GM21360 (cell line): Measurements from ENCODE around the gene MUCL3.
"Not testable (repeated sequence)": the region's sequence is repeated elsewhere in the genome, so short reads cannot be mapped to it uniquely, and the experiment has no call there.

ENCODE experiments used
- ATAC-seq: cut with Tn5 transposase; IDR thresholded peaks from one replicate; pipeline ENCODE4 v1.9.1; 2021; ENCODE audit warnings: mild to moderate bottlenecking, moderate library complexity; ENCODE audit not compliant: unreplicated experiment

Gene MUCL3

DNA sequence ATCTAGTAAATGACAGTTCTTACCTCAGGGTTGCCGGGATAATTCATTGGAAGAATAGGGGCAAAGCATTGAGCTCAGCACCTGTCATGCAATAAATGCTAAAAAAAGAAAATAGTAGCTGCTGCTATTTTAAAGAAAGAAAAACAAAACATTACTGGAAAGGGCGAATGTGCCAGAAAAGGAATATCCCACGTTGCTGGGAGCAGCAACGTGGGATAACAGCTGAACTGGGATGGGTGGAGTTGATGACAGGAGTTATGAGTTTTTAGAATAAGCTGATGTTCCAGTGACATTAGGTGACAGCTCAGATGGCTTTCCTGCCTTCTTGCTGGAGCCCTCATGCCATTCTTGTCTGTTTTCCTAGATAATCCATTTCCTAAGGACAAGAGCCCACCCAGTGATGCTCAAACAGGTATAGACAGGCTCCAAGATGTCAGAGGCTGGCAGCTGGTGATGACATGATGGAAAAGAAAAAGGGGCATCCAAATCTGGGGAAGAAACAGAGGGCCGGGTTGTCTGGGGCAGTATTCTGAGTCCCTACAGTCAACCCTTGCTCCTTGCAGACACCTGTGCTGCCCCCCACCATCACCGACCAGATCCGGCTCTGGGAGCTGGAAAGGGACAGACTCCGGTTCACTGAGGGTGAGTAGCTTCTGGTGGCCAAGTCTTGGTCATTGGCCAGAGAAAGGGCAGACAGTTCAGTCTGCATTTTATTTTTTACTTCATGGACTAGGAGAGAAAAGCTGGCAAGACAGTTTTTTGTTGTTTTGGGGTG, 27.8 kb upstream of the MUCL3 start:
- no peak for ATAC-seq

DNA sequence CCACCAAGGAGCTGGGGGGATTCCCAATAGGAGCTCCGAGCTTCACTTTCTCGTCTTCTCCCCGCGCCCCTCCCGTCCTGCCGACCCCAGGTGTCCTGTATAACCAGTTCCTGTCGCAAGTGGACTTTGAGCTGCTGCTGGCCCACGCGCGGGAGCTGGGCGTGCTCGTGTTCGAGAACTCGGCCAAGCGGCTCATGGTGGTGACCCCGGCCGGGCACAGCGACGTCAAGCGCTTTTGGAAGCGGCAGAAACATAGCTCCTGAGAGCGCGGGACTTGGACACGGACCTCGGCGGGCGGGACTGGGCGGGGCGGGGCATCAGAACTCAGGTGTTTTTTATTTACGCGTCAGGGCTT, 27.1 kb upstream of the MUCL3 start:
- no peak for ATAC-seq

DNA sequence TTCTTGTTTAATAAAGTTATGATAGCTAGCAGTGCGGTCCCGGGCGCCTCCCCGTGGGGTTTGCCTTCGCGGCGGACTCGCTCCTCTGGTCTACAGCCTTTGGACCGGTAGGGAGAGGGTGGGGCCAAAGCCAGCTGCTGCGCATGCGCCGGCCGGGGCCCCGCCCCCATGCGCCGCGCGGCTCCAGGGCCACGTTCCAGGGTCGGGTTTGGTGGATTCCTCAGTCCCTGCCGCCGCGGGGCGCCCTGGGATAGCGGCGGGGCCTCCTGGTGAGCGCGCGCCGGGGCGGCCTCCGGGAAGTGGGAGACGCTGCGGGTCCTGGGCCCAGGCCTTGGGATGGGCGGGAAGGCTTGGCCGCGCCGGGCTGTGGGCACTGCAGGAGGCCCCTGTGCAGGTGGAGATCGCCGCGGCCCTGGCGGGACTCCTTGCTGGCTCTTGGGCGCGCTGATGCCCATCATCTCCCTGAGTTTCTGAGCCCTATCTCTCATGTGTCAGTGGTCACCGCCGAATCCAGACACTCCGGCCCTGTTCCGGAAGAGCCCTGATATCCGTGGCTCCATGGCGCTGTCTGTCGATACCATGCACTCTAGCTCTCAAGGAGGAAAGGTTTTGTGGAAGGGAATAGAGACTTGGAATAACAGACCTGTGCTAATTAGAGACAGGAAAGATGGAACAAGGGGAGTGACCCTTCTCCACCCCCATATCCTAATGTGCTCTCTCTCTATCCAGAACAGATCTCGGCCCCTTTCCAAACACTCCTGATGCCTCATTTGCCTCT, 26.5 kb upstream of the MUCL3 start, which contains the start of gene VARS2:
Gene VARS2 (plus strand): TSS at position 163 of the 778 bp plus-strand sequence. CDS start 599 bp downstream, at position 762.
- peak; percentile 74 for ATAC-seq

DNA sequence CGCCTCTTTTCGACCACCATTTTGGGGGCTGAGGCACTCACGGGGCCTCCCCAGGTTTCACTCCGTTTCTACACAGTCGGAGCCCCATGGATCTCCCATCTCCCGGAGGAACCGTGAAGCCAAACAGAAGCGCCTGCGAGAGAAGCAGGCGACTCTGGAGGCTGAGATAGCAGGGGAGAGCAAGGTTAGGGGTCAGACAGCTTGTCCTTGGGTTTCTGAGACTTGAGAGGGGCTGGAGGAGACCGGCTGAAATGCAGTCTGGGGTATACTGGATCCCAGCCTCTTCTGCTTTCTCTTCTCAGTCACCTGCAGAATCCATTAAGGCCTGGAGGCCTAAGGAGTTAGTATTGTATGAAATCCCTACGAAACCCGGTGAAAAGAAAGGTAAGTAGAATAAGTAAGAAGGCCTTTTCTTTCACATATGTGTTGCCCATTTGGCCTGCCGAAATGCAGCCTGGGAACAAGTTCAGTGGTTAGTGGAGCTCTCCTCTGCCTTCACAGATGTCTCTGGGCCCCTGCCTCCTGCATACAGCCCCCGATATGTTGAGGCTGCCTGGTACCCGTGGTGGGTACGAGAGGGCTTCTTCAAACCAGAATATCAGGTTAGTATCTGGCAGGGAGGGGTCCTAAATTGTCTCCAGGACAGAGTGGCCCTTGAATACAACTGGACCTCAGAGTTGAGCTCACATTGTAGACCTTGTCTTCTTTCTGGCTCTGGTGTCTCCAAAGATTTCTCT, 25.8 kb upstream of the MUCL3 start:
- ATAC-seq: no peak

DNA sequence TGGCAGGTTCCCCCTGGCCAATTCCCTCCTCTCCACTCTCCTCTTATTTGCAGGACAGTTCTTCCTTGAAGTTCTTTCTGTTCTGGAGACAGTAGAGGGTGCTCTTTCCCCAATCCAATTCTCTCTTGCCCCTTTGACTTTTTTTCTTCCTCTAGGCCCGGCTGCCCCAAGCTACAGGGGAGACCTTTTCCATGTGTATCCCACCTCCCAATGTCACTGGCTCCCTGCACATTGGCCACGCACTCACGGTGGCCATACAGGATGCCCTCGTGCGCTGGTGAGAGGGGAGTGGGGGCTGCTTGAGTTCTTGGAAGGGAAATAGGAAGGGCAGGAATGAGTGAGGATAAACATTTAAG, 25.2 kb upstream of the MUCL3 start:
- ATAC-seq: no peak

DNA sequence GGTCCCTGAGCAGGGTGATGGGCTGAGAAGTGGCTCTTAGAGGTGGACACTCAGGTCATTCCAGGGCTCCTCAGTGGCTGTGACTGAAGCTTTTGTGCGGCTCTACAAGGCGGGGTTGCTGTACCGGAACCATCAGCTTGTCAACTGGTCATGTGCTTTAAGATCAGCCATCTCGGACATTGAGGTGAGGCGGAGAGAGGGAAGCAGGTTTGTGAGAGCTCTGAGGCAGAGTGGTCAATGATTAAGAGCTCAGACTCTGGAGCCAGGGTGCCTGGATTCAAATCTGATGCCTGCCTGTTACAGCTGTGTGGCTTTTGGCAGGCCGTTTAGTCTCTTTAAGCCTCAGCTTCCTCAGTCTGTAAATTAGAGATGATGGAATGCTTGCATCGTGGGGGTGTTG, 23.7 kb upstream of the MUCL3 start:
- no peak for ATAC-seq

DNA sequence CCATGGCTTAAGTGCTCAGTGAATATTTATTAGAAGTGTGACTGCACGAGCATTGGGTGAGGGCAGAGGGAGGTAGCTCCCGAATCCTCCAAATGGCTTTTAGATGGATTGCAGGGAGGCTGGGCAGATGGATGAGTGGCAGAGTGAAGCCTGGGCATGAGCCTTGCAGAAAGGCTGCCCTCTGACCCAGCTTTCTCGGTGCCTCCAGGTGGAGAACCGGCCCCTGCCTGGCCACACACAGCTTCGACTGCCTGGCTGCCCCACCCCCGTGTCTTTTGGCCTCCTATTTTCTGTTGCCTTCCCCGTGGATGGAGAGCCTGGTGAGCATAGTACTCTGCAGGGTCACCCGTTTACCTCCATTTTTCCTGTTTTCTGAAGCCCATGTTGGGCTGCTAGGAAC, 23.3 kb upstream of the MUCL3 start:
- ATAC-seq: no peak

DNA sequence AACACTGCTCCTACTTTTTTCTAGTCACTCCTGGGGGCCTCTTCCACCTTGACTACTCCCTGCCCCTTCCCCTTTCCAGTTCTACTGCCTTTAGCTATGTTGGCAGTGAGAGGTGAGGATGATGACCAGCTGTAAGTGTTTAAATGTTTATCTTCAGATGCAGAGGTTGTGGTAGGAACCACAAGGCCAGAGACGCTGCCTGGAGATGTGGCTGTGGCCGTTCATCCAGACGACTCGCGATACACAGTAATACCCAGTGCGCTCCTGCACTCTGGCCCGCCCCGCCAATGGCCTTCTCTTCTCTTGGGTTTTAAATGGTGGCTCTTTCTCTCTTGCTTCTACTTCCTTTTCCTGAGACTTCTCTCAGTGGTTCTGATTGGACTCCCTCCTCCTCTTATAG, 22.1 kb upstream of the MUCL3 start:
- ATAC-seq: no peak

DNA sequence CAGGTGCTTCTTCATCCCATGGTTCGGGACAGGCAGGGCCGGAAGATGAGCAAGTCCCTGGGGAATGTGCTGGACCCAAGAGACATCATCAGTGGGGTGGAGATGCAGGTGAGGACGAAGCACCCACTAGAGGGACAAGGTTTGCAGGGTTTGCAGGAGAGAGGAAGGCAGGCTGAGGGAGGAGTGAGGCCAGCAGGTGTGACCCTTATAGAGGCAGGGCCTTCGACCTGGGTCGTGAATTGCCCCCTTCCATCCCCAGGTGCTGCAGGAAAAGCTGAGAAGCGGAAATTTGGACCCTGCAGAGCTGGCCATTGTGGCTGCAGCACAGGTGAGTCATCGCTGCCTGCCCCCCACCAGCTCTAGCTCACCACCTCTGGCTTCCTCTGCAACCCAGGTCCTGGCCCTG, 18.3 kb upstream of the MUCL3 start:
- ATAC-seq: no peak

DNA sequence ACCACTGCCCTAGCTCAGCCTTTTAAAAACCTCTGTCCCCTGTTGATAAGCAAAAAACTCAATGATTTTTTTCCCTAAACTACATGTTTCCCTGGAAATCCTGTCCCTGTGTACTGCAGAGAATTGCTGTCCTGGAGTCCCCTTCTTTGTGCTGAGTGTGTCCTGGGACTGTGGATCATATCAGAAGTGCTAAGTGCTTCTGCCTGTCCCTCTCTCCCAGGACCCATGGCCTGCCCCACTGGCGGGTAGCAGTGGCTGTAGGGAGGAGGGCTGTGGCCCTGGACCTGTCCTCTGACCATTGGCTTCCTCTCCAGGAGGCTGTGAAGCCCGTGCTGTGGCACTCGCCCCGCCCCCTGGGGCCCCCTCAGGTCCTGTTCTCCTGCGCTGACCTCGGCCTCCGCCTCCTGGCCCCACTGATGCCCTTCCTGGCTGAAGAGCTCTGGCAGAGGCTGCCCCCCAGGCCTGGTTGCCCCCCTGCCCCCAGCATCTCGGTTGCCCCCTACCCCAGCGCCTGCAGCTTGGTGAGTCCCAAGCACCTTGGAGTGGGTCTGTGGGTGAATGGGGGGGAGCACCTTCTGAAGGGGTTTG, 16.6 kb upstream of the MUCL3 start:
- ATAC-seq: not testable (repeated sequence)

DNA sequence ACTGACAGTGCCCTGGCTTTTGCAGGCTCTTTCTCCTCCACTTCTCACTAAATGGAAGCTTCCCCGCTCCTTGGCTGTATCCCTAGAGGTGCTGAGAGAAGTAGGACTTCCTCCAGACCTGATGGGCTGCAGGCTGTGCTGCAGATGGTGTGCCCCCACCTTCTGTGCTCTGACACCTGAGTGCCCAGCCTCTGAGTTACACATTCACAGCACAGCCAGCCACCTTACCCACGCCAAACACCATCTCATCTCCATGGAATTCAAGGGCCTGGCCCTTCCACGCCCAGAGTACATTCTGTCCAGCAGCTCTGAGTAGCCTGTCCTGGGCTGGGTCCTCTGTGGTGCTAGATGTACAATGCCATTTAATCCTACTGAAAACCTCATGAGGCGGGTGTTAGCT, 14.1 kb upstream of the MUCL3 start:
- no peak for ATAC-seq

DNA sequence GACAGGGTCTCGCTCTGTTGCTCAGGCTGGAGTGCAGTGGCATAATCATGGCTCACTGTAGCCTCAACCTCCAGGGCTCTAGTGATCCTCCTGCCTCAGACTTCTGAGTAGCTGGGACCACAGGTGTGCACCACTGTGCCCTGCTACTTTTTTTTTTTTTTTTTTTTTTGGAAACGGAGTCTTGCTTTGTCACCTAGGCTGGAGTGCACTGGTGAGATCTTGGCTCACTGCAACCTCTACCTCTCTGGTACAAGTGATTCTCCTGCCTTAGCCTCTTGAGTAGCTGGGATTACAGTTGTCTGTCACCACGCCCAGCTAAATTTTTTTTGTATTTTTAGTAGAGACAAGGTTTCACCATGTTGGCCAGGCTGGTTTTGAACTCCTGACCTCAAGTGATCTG, 13.7 kb upstream of the MUCL3 start:
- not testable (repeated sequence) for ATAC-seq

DNA sequence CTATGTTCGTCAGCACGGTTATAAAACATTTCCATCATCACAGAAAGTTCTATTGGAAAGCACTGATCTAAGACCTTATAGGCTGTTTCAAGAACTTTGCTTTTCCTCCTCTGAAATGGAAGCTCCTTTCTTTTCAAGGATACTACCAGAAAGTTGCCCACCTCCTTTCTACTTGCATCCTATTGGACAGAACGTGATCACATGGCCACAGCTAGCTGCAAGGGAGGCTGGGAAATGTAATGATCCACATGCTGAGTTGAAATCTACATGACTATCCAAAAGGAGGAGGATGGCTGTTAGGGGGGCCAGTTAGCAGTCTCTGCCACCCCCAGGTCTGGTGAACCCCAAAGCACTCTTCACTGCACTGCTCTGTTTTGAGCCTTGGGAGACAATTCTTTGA, 12.1 kb upstream of the MUCL3 start:
- ATAC-seq: no peak

DNA sequence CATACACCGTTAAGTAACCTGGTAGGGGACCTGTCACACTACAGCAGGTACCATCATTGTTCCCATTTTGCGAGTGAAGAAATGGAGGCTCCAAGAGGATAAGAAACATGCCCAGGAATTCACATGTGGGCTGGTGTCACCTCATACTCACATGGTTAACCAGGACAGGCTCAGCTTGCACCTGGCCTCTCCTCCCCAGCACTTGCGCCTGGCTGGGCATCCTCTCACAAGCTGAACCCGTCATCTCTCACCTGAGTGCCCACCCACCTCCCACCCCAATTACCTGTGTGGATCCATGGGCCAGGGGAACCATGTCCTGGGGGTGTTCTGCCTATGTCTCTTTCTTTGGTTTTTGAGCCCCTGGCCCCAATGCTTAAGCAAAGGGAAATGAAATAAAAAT, 10.3 kb upstream of the MUCL3 start:
- ATAC-seq: no peak

DNA sequence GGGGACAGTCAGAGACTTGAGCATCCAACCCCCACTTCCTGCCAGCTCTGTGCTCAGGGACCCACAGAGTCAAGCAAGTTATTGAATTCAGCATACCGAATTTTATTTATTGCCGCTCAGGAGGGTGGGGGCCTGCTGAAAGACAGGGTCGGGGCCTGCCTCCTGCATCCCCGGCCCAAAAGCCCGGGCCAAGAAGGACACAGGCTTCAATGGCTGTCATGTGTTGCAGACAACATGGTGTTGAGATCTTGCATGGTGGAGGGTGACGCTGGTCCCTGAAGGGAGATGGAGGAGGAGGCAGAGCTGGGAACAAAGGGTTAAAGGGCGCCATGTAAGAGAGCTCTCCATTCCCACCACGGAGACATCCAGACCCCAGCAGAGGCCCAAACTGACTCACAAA, 9.5 kb upstream of the MUCL3 start:
- no peak for ATAC-seq

DNA sequence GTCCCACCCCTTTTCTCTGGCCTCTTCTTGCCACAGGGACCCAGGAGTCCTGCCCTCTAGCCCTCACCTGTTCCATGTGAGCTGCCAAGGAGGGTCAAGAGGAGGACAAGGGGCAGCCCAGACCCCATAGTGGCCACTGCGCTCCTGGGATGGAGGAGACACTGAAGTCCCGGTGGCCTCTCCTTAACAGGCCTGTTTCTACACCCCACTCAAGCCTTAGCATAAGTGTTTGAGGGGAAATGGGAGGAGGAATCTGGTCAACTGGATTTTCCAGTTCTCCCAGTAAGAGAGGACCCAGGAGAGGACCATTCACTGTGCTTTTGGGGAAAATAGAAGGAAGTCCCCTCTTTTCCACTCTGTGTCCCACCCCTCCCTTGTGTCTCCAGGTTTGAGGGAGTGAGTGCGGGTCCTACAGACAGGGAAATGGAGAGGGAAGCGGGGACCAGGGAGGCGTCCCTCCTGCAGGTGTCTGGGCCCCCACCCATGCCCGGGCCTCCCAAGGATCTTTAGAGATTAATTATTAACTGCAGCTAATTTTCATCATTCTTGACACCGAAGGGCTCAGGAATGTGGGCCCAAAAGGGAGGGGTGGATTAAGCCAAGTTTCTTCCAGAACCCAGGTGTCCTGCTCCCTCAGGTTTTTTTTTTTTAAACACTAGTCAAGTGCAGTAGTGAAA, 8.7 kb upstream of the MUCL3 start, which contains the start of gene SFTA2:
Gene SFTA2 (minus strand): TSS at position 202 of the 677 bp plus-strand sequence. CDS start 74 bp downstream, at position 128.
- ATAC-seq: no peak

DNA sequence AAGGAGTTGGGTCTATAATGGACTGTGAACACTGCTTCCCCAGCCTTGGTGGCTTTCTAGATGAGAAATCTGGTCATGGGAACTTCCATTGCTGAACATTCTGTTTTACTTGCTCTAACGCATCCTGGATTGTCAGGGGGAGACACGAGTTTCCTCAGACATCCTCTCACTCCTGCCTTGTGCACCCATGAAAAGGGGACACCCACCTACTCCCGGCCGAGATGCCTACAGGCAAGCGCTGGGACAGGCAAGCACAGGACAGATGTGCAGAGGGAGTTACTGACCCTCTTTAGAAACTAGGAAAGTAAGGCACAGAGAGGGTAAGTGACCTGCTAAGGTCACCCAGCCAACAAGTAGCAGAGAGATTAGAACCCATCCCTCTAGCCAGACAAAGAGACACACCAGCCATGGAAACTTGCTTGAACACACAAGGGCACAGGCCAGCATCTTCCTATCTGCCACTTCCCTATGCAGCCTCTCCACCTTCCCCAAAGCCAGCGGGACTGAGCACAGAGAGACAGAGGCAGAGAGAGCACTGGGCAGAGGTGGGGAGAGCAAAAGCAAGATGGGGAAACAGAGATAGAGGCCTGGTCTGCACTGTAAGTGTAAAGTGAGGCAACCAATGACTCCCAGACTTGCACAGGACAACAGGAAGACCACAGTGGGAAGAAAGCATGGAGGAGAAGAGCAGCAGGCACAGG, 8.0 kb upstream of the MUCL3 start:
- ATAC-seq: no peak

DNA sequence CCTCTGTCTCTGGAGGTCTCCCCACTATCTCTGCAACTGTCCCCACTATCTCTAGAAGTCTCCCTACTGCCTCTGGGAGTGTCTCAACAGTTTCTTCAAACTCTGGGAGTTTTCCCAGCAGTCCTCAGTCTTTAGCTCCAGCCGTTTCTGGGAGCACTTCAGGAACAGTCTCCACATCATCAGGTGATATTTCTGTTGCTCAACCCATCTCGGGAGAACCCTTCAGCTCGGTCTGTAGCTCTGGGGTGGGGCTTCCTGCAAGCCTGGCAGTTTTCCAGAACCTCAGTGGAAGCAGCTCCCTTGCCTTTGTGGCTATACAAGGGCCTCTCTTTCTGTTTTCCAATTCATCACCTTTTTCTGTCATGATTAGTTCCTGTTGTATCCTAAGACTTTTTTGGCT, 5.8 kb upstream of the MUCL3 start:
- no peak for ATAC-seq

DNA sequence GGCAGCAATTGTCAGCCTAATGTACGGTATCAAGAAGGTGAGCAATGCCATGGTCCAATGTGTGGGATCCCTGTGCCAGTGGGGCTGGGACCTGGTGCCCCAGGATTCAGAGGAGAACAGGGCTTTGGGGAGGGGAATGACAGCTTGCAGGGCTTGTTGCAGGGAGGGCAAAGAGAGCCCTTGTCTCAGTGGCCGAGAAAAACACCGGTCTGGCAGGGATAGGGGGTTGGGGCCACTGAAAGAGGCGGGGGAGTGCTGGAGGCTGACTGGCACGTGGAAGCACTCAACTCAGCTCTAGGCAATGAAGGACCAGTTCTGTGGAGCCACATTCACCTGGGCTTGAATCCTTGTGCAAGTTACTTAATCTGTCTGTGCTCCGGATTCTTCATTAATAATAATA, 3.5 kb upstream of the MUCL3 start:
- ATAC-seq: no peak

DNA sequence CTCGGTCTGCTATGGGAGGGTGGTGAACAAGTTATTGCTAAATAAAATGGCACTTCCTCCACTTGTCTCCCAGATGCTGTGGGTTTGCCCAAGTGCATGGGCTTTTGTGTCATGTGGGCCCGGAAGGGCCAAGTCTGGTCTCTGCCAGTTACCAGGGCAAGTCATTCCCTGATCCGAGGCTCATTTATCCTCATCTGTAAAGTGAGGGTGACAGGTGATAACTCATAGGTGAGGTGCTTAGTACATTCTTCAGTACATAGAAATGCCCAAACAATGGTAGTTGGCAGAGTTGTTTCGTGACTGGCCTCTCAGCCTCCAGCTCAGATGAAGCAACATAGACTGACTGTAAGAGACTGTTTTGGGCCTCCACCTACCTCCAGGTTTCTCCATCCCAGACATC, 2.0 kb upstream of the MUCL3 start:
- ATAC-seq: no peak
